Stomach (tissue), 9 donors: ENCODE data around the gene RPRD1B. TPM values are rescaled to one million over a fixed set of nuclear protein-coding genes. Genes with fewer than 3 reads are reported as not detected.
"Not testable (repeated sequence)": the region's sequence is repeated elsewhere in the genome, so short reads cannot be mapped to it uniquely, and the experiment has no call there.

Experiments used
- DNase-seq, 2 donors: peaks; one replicate each; pipeline versions ENCODE4 v3.0.0 to v3.0.0-alpha.2; 2013 to 2019
- H3K27ac ChIP-seq, 5 donors: fragments of 200-600 bp in 4 of 5; sonication (generic) in 4 of 5; one replicate each; pipeline ENCODE4 v1.5.1; 2013 to 2019; ENCODE audit warnings: mild to moderate bottlenecking in 1 of 5, moderate library complexity in 1 of 5
- H3K27me3 ChIP-seq, 3 donors: fragments of 200-600 bp; sonication (generic); one replicate each; pipeline ENCODE4 v1.5.1; 2017 to 2019; ENCODE audit warnings: mixed run types in 1 of 3
- H3K36me3 ChIP-seq, 4 donors: fragments of 200-600 bp; sonication (generic); 1 replicate in 3 of 4; 2 replicates in 1 of 4; pipeline ENCODE4 v1.5.1; 2016 to 2019
- H3K4me1 ChIP-seq, 4 donors: fragments of 200-600 bp; sonication (generic); one replicate each; pipeline ENCODE4 v1.5.1; 2016 to 2019
- H3K4me3 ChIP-seq, 4 donors: fragments of 200-600 bp; sonication (generic) in 3 of 4; one replicate each; pipeline ENCODE4 v1.5.1; 2016 to 2019; ENCODE audit warnings: mild to moderate bottlenecking in 1 of 4
- H3K9me3 ChIP-seq, 4 donors: fragments of 200-600 bp; sonication (generic); one replicate each; pipeline ENCODE4 v1.5.1; 2016 to 2019
- CTCF ChIP-seq, 7 experiments: fragments of 450-650 bp in 4 of 7; fragments of 200-600 bp in 3 of 7; sonication (generic) in 3 of 7; IDR thresholded peaks; one replicate each; pipeline ENCODE4 v1.5.1; 2016 to 2019; ENCODE audit warnings: antibody characterized with exemption in 7 of 7, control low read depth in 2 of 7, mild to moderate bottlenecking in 1 of 7
- EP300 ChIP-seq: sonication (generic); formaldehyde crosslinking; IDR thresholded peaks from one replicate; pipeline ENCODE4 v1.6.1; 2017; ENCODE audit warnings: antibody characterized with exemption
- POLR2A ChIP-seq, 4 donors: fragments of 450-650 bp; IDR thresholded peaks; one replicate each; pipeline ENCODE4 v1.6.1; 2016; ENCODE audit warnings: antibody characterized with exemption in 4 of 4, control low read depth in 2 of 4, mild to moderate bottlenecking in 1 of 4, moderate library complexity in 1 of 4
- POLR2AphosphoS5 ChIP-seq, 3 donors: sonication (generic); formaldehyde crosslinking; IDR thresholded peaks; one replicate each; pipeline ENCODE4 v1.6.1; 2016; ENCODE audit warnings: antibody characterized with exemption in 3 of 3
- WGBS, 5 donors: extraction: QIAGEN DNeasy Blood & Tissue Kit in 3 of 5; methylation state at CpG; one replicate each; pipeline versions ENCODE4 v1.1.5 to v1.1.7; 2013 to 2018; 5-methylcytosine and 5-hydroxymethylcytosine counted together
- intact Hi-C: fragments of 100-400 bp; cut with DNase I; formaldehyde crosslinking; loops from one replicate; pipeline ENCODE4 v1.15.1; 2023; ENCODE audit warnings: low total_unique reads
- polyA plus RNA-seq, 3 donors: library from polyadenylated mRNA; stranded (reverse); fragments of 200-250 nt; gene quantifications; one replicate each; pipeline ENCODE4 v1.2.3, GENCODE V29; 2013
- total RNA-seq, 5 donors: library from RNA; depleted of rRNA; stranded (reverse); fragments of >200 nt; gene quantifications; one replicate each; pipeline versions ENCODE4 v1.1.0 to v1.2.3, GENCODE V29; 2014 to 2016
- donor health status: healthy with polysubstance abuse.
- donor health status: Bipolar disorder and iron deficiency.
- donor health status: healthy.

RPRD1B gene
- total and polyA plus RNA-seq, 8 donors = 8.0 to 60.0 (median 17.8) TPM

- H3K4me3 ChIP-seq = no peak overlapping the region
- H3K27me3 ChIP-seq = no peaks in the 10 kb centered on the region
- TF ChIP-seq EP300 (no peak), POLR2A (IDR thresholded peaks at IDR 0.05) (no peak), POLR2AphosphoS5 (IDR thresholded peaks at IDR 0.05) (no peak), CTCF (IDR thresholded peaks at IDR 0.05) (no peak)
- no peak overlapping the region for H3K27ac ChIP-seq
- 77 to 85% (median 85%) methylated on average over 5 of the region's 5 CpGs for WGBS, 5 donors
- H3K9me3 ChIP-seq = no peaks in the 10 kb centered on the region
- no peaks in the 10 kb centered on the region for H3K36me3 ChIP-seq
- intact Hi-C loops = no loop called here
- peaks cover 15 to 33% (median 26%) of the 10 kb centered on the region in 4 donors for H3K4me1 ChIP-seq
- no peak for DNase-seq
Measured at GRCh38 chr20:38106461-38106860, 72.9 kb downstream of the RPRD1B start.

GRCh38 chr20:38107386-38107785, 73.8 kb downstream of the RPRD1B start:
- H3K36me3 ChIP-seq, H3K4me3 ChIP-seq, H3K27ac ChIP-seq, intact Hi-C loops, H3K9me3 ChIP-seq, DNase-seq, H3K27me3 ChIP-seq: not testable (repeated sequence)
- H3K4me1 ChIP-seq = peaks cover 15 to 33% (median 26%) of the 10 kb centered on the region in 4 donors
- 86 to 100% (median 100%) methylated on average over 1 of the region's 1 CpG for WGBS, 5 donors

- Histone ChIP-seq H3K4me1 (peaks cover 15 to 33% (median 26%) of the 10 kb centered on the region in 4 donors), H3K27ac (peak overlapping the region in 4 of 5 donors; percentile 66 to 83 (median 76))
- H3K36me3 ChIP-seq, DNase-seq, H3K4me3 ChIP-seq, H3K9me3 ChIP-seq, intact Hi-C loops, H3K27me3 ChIP-seq: not testable (repeated sequence)
- 82 to 89% (median 84%) methylated on average over 7 of the region's 7 CpGs for WGBS, 5 donors
Measured at GRCh38 chr20:38107916-38108315, 74.4 kb downstream of the RPRD1B start.

- peak in 1 of 2 donors; percentile 85 for DNase-seq
- no peaks in the 10 kb centered on the region for H3K9me3 ChIP-seq
- no peak overlapping the region for H3K4me3 ChIP-seq
- no peaks in the 10 kb centered on the region for H3K27me3 ChIP-seq
- intact Hi-C loops = no loop called here
- H3K4me1 ChIP-seq = peaks cover 15 to 34% (median 28%) of the 10 kb centered on the region in 4 donors
- H3K27ac ChIP-seq = peak overlapping the region in 4 of 5 donors; percentile 66 to 83 (median 76)
- H3K36me3 ChIP-seq = no peaks in the 10 kb centered on the region
- peak in 2 of 3 donors; percentile 25 to 38 for TF ChIP-seq POLR2AphosphoS5 (IDR thresholded peaks at IDR 0.05)
- TF ChIP-seq POLR2A (IDR thresholded peaks at IDR 0.05) = no peak
- WGBS, 5 donors = 65 to 87% (median 77%) methylated on average over 4 of the region's 4 CpGs
Measured at GRCh38 chr20:38108438-38108985, 75.0 kb downstream of the RPRD1B start.

GRCh38 chr20:38108986-38109541, 75.5 kb downstream of the RPRD1B start:
- peaks cover 15 to 39% (median 30%) of the 10 kb centered on the region in 4 donors for H3K4me1 ChIP-seq
- TF ChIP-seq POLR2A (IDR thresholded peaks at IDR 0.05) (no peak), CTCF (IDR thresholded peaks at IDR 0.05) (no peak), POLR2AphosphoS5 (IDR thresholded peaks at IDR 0.05) (peak in 2 of 3 donors; percentile 38 to 57)
- DNase-seq = peak in 1 of 2 donors; percentile 88
- H3K27ac ChIP-seq = peak overlapping the region in 4 of 5 donors; percentile 66 to 83 (median 76)
- WGBS, 5 donors = 50 to 89% (median 73%) methylated on average over 1 to 3 of the region's 3 CpGs
- intact Hi-C loops = no loop called here
- no peaks in the 10 kb centered on the region for H3K9me3 ChIP-seq
- H3K27me3 ChIP-seq = no peaks in the 10 kb centered on the region
- no peak overlapping the region for H3K4me3 ChIP-seq
- H3K36me3 ChIP-seq = no peaks in the 10 kb centered on the region
